AG09309 (cell line): ENCODE data around the gene CFL1.

Experiments used
- DNase-seq: peaks from one replicate; pipeline ENCODE4 v3.0.0-alpha.2; 2010; ENCODE audit warnings: low read depth
- H3K4me3 ChIP-seq: 2 replicates; pipeline ENCODE4 v1.5.1; 2011; ENCODE audit warnings: mild to moderate bottlenecking, low read depth, low read length, moderate library complexity; ENCODE audit not compliant: control insufficient read depth
- TF ChIP-seq, protein P1 (sequence below): IDR thresholded peaks from 2 replicates; pipeline ENCODE4 v1.5.1; 2011; ENCODE audit warnings: mild to moderate bottlenecking, low read depth, low read length, inconsistent platforms; ENCODE audit not compliant: insufficient read depth, control insufficient read depth; ENCODE audit errors: missing control alignments

CFL1 gene

DNA sequence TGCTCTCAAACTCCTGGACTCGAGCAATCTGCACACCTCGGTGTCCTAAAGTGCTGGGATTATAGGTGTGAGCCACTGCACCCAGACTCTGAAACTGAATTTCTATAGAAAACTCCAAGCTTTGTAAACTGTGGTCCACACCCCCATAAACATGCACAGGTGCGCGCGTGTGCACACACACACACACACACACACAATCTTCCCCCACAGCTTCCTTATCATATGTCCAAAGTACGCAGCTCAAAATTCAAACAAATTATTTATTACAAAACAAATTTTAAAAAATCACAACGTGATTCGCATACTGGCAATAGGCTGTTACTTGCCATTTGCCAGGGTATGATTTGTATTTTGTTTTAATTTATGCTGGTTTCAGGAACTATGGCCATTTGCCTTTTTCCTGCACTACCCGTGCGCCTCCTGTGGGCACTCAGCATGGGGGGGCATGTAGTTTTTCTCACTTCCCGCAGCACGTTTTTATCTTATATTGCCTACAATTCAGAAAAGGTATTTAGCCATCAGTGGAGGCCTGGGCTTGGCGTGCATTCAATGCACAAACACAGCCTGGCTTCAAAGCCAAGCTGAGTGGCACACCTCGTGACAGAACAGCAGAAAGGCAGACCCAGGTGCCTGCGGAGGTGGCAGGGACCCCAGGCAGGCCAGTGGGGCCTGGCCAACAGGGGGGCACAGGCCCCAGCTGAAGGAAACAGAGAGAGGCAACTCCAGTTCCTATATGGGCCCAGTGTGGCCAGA is 35.0 kb downstream of the CFL1 start:
- TF ChIP-seq, protein P1, sequence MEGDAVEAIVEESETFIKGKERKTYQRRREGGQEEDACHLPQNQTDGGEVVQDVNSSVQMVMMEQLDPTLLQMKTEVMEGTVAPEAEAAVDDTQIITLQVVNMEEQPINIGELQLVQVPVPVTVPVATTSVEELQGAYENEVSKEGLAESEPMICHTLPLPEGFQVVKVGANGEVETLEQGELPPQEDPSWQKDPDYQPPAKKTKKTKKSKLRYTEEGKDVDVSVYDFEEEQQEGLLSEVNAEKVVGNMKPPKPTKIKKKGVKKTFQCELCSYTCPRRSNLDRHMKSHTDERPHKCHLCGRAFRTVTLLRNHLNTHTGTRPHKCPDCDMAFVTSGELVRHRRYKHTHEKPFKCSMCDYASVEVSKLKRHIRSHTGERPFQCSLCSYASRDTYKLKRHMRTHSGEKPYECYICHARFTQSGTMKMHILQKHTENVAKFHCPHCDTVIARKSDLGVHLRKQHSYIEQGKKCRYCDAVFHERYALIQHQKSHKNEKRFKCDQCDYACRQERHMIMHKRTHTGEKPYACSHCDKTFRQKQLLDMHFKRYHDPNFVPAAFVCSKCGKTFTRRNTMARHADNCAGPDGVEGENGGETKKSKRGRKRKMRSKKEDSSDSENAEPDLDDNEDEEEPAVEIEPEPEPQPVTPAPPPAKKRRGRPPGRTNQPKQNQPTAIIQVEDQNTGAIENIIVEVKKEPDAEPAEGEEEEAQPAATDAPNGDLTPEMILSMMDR: no peak
- H3K4me3 ChIP-seq: no peak overlapping the region
- no peak for DNase-seq

DNA sequence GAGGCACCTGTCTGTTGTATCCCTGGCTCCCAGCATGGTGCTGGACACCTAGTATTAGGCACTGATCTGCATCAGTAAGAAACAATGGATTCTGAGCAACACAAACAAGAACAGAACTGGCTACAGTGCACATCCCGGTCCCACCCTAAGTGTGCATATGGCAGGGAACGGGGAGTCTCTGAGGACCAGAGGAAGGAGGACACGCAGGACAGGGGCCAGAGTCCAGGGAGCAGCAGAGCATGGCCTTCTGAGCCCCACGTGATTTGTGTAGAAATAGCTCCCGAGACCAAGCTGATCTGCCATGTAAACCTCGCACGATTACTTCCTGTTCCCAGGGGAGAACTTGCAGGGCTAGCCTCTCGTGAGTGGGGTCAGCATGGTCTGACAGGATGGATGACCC is 36.9 kb downstream of the CFL1 start:
- no peak for DNase-seq
- TF ChIP-seq, protein P1: no peak
- no peak overlapping the region for H3K4me3 ChIP-seq

DNA sequence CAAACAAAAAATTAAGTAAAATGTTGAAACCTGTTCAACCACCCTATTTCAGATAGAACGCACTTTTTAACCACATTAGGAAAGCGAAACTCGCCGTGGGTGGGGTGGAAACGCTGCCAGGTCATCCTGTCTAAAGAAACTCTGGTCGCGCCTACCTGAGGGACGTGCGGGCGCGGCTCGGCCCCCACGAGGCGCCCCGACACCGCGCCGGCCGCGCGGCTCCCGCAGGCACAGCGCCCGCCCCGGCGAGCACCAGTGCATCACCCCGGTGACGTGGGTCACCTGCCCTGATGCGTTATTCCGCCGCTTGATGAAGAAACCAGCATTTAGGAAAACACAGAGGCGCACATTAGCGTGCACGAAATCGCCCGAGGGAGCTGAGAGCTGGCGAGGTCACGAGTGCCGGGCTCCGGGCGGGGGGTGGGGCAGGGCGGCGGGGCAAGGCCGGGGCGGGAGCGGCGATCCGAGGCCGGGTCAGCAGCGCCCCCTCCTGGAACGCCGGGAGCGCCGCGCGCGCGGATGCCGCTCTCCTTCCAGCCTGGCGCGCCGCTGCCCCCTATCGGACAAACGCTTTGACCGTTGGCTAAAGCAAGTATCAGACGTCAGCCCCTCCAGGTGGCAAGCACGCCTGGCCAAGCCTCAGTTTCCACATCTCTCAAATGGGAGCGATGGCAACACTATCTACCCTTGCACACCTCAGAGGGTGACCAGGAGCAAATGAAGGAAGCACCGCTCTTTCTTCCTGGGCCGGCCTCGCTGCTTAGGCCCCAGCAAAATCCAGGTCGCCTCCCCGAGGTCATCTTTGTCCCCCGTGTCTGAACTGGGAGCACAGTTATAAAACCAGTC is 39.9 kb downstream of the CFL1 start:
- peak; percentile 27 for DNase-seq
- TF ChIP-seq, protein P1: peak; percentile 95
- H3K4me3 ChIP-seq: peak overlapping the region; percentile 55

DNA sequence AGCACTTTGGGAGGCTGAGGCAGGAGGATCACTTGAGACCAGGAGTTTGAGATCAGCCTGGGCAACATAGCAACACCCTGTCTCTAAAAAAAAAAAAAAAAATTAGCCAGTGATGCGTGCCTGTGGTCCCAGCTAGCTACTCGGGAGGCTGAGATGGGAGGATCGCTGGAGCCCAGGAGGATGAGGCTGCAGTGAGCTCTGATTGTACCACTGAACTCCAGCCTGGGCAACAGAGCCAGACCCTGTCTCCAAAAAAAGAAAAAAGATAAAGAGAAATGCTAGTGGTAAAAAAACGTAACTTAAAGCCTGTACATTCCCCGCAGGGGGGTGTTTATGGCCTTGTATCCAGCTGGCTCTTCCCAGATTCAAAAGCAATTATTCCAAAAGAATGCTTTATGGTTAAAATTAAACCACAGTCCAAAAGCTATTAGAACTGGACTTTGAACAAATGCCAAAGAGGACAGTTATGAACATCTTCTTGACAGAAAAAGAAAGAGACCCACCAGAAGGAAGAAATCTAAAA is 40.6 kb downstream of the CFL1 start:
- no peak for DNase-seq
- H3K4me3 ChIP-seq: peak overlapping the region; percentile 55
- TF ChIP-seq, protein P1: no peak

DNA sequence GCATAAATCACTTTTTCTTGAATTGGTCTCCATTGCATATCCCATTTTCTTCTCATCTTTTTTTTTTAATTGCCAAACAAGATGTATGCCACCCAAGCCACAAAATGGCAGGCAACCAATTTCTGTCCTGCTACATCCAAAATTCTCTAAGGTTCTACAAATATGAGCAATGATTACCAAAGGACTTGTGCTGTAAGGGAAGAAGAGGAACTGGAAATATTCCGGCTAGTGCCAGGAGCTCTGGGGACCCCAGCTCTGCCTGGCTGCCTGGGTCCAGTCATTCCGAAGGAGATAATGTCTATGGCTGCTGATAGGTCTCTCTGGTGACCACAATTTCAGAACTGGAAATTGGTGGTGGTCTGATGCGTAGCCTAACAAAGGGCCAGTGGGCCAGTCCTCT is 41.3 kb downstream of the CFL1 start:
- TF ChIP-seq, protein P1: no peak
- DNase-seq: no peak
- H3K4me3 ChIP-seq: no peak overlapping the region

DNA sequence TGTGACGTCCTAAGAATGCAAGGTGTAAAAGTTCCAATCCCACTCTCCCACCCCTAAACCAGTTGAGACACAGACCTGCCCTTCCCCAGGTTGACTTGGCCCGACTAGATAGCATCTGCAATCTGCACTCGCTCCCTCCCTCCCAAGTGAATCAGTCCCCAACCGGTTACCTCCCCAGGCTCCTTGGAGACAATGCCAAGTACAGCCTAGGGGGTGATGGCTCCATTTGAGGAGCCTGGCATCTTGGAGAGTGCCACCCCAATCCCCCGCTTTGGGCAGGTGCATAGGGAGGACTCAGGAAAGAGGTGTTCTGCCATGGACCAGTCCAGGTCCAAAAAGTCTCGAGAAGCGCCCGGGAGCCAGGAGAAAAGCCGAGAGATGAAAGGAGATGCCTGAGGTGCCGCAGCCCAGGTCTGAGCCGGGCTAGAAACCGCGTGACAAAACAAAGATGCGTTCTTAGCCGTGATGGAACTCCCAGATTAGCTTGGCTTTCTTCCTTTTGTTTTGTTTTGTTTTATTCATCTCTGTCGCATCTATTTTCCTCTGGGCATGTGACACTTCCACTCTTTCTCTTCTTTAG is 42.9 kb downstream of the CFL1 start:
- no peak overlapping the region for H3K4me3 ChIP-seq
- TF ChIP-seq, protein P1: no peak
- DNase-seq: no peak
